GM12891 (cell line): Measurements from ENCODE around the gene IL1RL2.

Experiments used
- DNase-seq: peaks from one replicate; pipeline ENCODE4 v3.0.0; 2011; ENCODE audit warnings: low spot score; ENCODE audit not compliant: insufficient read length
- FAIRE-seq: peaks from 2 replicates; lab custom pipeline; 2011; peaks lifted over from hg19 to GRCh38; lab: Jason Lieb, UNC
- PAX5 ChIP-seq: IDR thresholded peaks from 2 replicates; pipeline ENCODE4 v1.6.1; 2011; ENCODE audit warnings: low read length, moderate library complexity, mild to moderate bottlenecking; ENCODE audit not compliant: insufficient read depth, severe bottlenecking
- POLR2A ChIP-seq: IDR thresholded peaks from 2 replicates; pipeline ENCODE4 v1.6.1; 2011; ENCODE audit warnings: low read depth, low read length, control low read depth
- POLR2AphosphoS5 ChIP-seq: IDR thresholded peaks from 2 replicates; pipeline ENCODE4 v1.6.1; 2011; ENCODE audit warnings: low read depth, low read length, control low read depth
- POU2F2 ChIP-seq: IDR thresholded peaks from 2 replicates; pipeline ENCODE4 v1.6.1; 2011; ENCODE audit warnings: low read depth, mild to moderate bottlenecking, control low read depth, low read length, moderate library complexity
- SPI1 ChIP-seq: IDR thresholded peaks from 2 replicates; pipeline ENCODE4 v1.6.1; 2011; ENCODE audit warnings: low read depth, low read length, control low read depth
- TAF1 ChIP-seq: IDR thresholded peaks from 2 replicates; pipeline ENCODE4 v1.6.1; 2011; ENCODE audit warnings: low read depth, low read length, control low read depth

IL1RL2 gene

GRCh38 chr2:102235491-102235890 is 48.7 kb downstream of the IL1RL2 start:
- TF ChIP-seq POLR2A = no peak
- no peak for TF ChIP-seq POU2F2
- TF ChIP-seq TAF1 = no peak
- TF ChIP-seq PAX5 = no peak
- no peak for TF ChIP-seq SPI1
- TF ChIP-seq POLR2AphosphoS5 = no peak
- DNase-seq = no peak
- FAIRE-seq = no peak

GRCh38 chr2:102236132-102236531 is 49.3 kb downstream of the IL1RL2 start:
- no peak for FAIRE-seq

GRCh38 chr2:102237176-102237575 is 50.4 kb downstream of the IL1RL2 start:
- DNase-seq (no peak), FAIRE-seq (no peak)
- TF ChIP-seq POU2F2 = no peak
- no peak for TF ChIP-seq TAF1
- no peak for TF ChIP-seq POLR2AphosphoS5
- no peak for TF ChIP-seq POLR2A
- no peak for TF ChIP-seq SPI1
- TF ChIP-seq PAX5 = no peak

More at GRCh38 chr2:102236132-102236531, 49.3 kb downstream of the IL1RL2 start:
- TF ChIP-seq POLR2A = no peak
- no peak for TF ChIP-seq PAX5
- TF ChIP-seq SPI1 = no peak
- TF ChIP-seq TAF1 = no peak
- no peak for TF ChIP-seq POLR2AphosphoS5
- TF ChIP-seq POU2F2 = no peak
- no peak for DNase-seq

GRCh38 chr2:102238039-102238756 is 51.4 kb downstream of the IL1RL2 start:
- TF ChIP-seq PAX5 = no peak
- TF ChIP-seq POU2F2 = no peak
- TF ChIP-seq POLR2A = no peak
- TF ChIP-seq SPI1 = no peak
- no peak for FAIRE-seq
- no peak for DNase-seq

- no peak for FAIRE-seq
- DNase-seq = no peak
- TF ChIP-seq POLR2AphosphoS5 (no peak), SPI1 (no peak), TAF1 (no peak), POU2F2 (no peak), POLR2A (no peak), PAX5 (no peak)
Observed at GRCh38 chr2:102238778-102239177, 52.0 kb downstream of the IL1RL2 start.

GRCh38 chr2:102239344-102239743 is 52.5 kb downstream of the IL1RL2 start:
- TF ChIP-seq SPI1 = no peak
- TF ChIP-seq TAF1 = no peak
- no peak for TF ChIP-seq POLR2A
- no peak for TF ChIP-seq POLR2AphosphoS5
- FAIRE-seq (no peak), DNase-seq (no peak)

- TF ChIP-seq SPI1 = peak; percentile 38; the same call in 1 of the 2 replicates
- no peak for TF ChIP-seq POLR2AphosphoS5
- TF ChIP-seq PAX5 = peak; percentile 31
- FAIRE-seq (peak; percentile 81), DNase-seq (peak; percentile 77)
Observed at GRCh38 chr2:102240640-102241370, 54.0 kb downstream of the IL1RL2 start.

GRCh38 chr2:102241616-102242305 is 54.9 kb downstream of the IL1RL2 start:
- no peak for DNase-seq
- FAIRE-seq = no peak
- no peak for TF ChIP-seq TAF1
- TF ChIP-seq POLR2AphosphoS5 = no peak
- TF ChIP-seq SPI1 = no peak
- TF ChIP-seq POLR2A = no peak
- no peak for TF ChIP-seq POU2F2
- TF ChIP-seq PAX5 = no peak

GRCh38 chr2:102245266-102246151 is 58.7 kb downstream of the IL1RL2 start:
- FAIRE-seq = no peak
- no peak for DNase-seq
- TF ChIP-seq POLR2AphosphoS5 = no peak
- no peak for TF ChIP-seq PAX5
- no peak for TF ChIP-seq POLR2A
- no peak for TF ChIP-seq POU2F2
- TF ChIP-seq SPI1 = no peak
- TF ChIP-seq TAF1 = no peak
